ENCODE data around the gene EXPH5. TPM values are rescaled to one million over a fixed set of nuclear protein-coding genes. Genes with fewer than 3 reads are reported as not detected.
"Not testable (repeated sequence)": the region's sequence is repeated elsewhere in the genome, so short reads cannot be mapped to it uniquely, and the experiment has no call there.

EXPH5 gene
- total RNA-seq, 2 experiments from 2014 or later, result 1.4 to 1.8 TPM

DNA sequence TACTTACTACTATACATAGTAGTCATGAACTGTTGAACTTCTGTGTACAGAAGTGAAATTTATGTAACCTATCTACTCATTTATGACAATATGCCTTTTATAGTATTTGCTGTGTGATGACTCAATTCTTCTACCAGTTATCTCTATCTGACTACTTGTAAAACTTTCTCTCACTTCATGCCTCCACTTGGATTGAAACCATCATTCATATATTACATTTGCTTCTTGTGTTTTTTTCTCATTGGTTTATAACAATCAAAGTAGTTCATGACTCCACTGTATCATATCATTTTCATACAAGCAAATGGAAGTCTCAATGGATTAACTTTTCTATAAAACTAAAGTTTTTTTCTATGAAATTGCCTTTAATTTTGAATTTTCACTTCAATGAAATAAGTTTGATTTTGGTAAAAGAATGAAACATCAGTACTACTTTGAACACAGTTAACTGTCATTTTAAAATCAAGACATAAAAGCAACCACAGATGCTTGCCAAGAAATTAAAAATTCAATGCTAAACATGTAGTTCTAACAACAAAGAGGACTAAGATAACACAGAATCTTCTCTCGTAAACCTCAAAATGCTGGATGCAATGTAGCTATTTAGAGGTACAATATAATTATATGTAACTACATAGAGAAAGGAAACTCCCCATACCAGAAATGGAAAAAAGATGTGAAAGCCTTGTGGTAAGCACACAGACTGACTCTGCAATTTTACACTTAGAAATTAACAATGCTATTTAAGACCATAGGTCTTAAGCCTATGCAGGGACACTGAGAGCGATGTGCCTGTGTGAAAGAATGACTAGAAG, 27.6 kb upstream of the EXPH5 start:
- Mint-ChIP-seq H3K4me1 (ENCODE audit: low read depth) (peaks cover 21% of the 10 kb centered on the region), H3K9me3 (no peaks in the 10 kb centered on the region), H3K27me3 (peaks cover 20% of the 10 kb centered on the region), H3K4me3 (no peak overlapping the region), H3K36me3 (no peaks in the 10 kb centered on the region), H3K27ac (no peak overlapping the region)
- POLR2A ChIA-PET, result no interaction called here
- CTCF ChIA-PET, result interaction anchor here (1.7 kb wide), 1 partner anchor 504 kb away, joined by 5 read pairs; no protein-coding TSS in a partner anchor
- intact Hi-C loops (cut with micrococcal nuclease), result loop anchor here (1.0 to 10.0 kb wide), 8 partner anchors 106 to 421 kb away; partner anchors contain the start of genes C11orf65, NPAT and POGLUT3
- DNase-seq, result no peak

DNA sequence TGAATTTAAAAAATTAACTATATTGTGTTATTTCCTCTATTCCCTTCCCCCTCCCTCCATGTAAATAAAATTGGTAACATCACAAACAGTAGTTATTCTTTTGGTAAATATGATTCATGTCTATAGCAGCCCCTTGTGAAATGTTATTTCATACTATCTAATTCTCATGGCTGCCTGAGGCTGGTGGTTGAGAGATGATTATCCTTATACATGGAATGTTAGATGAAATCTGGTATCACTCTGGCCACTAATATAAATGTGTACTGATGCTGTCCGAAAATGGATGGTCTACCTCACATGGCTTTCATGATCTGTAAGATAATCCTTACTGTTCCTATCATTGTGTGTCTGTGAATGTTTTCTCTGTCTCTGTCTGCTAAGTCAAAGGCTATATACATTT, 25.0 kb upstream of the EXPH5 start:
- H3K9me3 Mint-ChIP-seq, result no peaks in the 10 kb centered on the region
- ChIA-PET CTCF (no interaction called here), POLR2A (no interaction called here)
- no peak overlapping the region for H3K27ac Mint-ChIP-seq
- H3K4me1 Mint-ChIP-seq (ENCODE audit: low read depth), result peaks cover 11% of the 10 kb centered on the region
- no peak for DNase-seq
- H3K27me3 Mint-ChIP-seq, result peaks cover 19% of the 10 kb centered on the region
- H3K4me3 Mint-ChIP-seq, result no peak overlapping the region
- no peaks in the 10 kb centered on the region for H3K36me3 Mint-ChIP-seq
- intact Hi-C loops (cut with micrococcal nuclease), result no loop called here

DNA sequence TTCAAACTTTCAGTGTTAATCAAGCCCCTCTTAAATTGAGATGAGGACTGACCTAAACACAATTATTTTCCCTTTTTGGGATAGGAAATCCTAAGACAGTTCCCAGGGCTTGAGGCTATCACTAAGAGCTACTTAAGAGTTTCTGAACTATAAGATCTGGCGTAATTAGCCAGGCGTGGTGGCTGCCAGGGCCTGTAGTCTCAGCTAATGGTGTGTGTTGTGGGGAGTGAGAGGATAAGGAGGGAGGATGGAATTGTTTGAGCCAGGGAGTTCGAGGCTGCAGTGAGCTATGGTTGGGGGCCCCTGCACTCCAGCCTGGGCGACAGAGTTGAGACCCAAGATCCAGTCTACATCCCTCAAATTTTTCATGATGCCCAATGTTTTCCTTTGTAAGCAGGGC, 23.5 kb upstream of the EXPH5 start:
- peaks cover 11% of the 10 kb centered on the region for H3K4me1 Mint-ChIP-seq (ENCODE audit: low read depth)
- no peak overlapping the region for H3K4me3 Mint-ChIP-seq
- POLR2A ChIA-PET, result no interaction called here
- H3K27me3 Mint-ChIP-seq, result peaks cover 17% of the 10 kb centered on the region
- CTCF ChIA-PET, result no interaction called here
- no peak for DNase-seq
- H3K36me3 Mint-ChIP-seq, result no peaks in the 10 kb centered on the region
- H3K9me3 Mint-ChIP-seq, result no peaks in the 10 kb centered on the region
- intact Hi-C loops (cut with micrococcal nuclease), result no loop called here
- H3K27ac Mint-ChIP-seq, result no peak overlapping the region

DNA sequence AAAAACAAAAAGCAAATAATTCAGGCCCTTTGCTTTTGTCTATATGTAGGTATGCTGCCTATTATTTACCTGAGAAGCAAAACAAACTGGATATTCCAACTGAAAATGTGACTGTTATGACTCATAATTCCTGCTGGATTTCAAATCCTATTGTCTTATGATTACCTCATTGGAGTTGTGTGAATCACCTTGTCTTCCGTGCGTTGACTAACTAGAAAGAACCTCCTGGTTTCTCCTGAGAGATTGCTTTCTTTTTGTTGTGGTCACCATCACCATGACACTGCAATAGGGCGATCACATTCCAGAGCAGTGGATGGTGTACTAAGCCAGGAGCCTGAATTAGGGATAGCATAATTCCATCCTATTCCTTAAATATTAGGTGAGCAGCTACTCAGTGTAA, 23.0 kb upstream of the EXPH5 start:
- H3K27me3 Mint-ChIP-seq, result peaks cover 17% of the 10 kb centered on the region
- no peaks in the 10 kb centered on the region for H3K9me3 Mint-ChIP-seq
- peaks cover 9% of the 10 kb centered on the region for H3K4me1 Mint-ChIP-seq (ENCODE audit: low read depth)
- ChIA-PET CTCF (no interaction called here), POLR2A (no interaction called here)
- intact Hi-C loops (cut with micrococcal nuclease), result no loop called here
- DNase-seq, result no peak
- no peaks in the 10 kb centered on the region for H3K36me3 Mint-ChIP-seq
- no peak overlapping the region for H3K4me3 Mint-ChIP-seq
- H3K27ac Mint-ChIP-seq, result no peak overlapping the region

DNA sequence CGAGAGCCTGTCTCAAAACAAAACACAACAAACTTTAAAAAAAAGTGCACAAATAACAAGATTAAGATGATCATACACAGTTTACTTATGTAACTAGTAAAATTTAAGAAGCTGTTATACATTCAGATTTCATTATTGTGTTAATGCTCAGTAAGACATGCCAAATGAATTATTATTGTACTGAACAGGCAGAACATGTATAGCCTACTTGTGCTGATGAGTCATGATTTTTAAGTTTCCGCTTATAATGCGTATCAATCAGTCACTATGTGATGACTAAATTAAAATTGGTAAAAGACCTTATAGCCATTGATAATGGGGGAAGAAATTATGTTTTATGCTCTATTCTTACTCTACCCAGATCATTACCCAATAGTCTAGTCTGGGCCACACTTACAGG, 20.5 kb upstream of the EXPH5 start:
- peaks cover 12% of the 10 kb centered on the region for H3K27me3 Mint-ChIP-seq
- H3K4me3 Mint-ChIP-seq, result no peak overlapping the region
- no peaks in the 10 kb centered on the region for H3K36me3 Mint-ChIP-seq
- H3K4me1 Mint-ChIP-seq (ENCODE audit: low read depth), result no peaks in the 10 kb centered on the region
- ChIA-PET CTCF (no interaction called here), POLR2A (no interaction called here)
- no peak overlapping the region for H3K27ac Mint-ChIP-seq
- intact Hi-C loops (cut with micrococcal nuclease), result no loop called here
- no peaks in the 10 kb centered on the region for H3K9me3 Mint-ChIP-seq
- DNase-seq, result no peak

DNA sequence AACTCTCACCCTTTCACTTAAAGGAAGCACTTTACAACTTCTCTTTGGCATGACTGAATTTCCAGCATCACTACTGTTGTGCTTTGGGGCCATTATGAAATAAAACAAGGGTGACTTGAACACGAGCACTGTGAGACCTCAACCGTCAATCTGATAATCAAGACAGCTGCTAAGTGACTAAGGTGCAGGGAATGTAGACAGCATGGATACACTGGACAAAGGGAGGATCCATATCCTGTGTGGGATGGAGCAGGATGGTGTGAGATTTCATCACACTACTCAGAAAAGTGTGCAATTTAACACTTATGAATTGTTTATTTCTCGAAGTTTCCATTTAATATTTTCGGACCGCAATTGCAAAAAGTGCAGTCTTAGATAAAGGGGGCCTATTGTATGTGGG, 16.1 kb upstream of the EXPH5 start:
- Mint-ChIP-seq H3K27me3 (peaks cover 5% of the 10 kb centered on the region), H3K9me3 (no peaks in the 10 kb centered on the region), H3K36me3 (no peaks in the 10 kb centered on the region), H3K4me1 (ENCODE audit: low read depth) (no peaks in the 10 kb centered on the region), H3K27ac (no peak overlapping the region), H3K4me3 (no peak overlapping the region)
- ChIA-PET POLR2A (no interaction called here), CTCF (no interaction called here)
- DNase-seq, result no peak
- intact Hi-C loops (cut with micrococcal nuclease), result no loop called here

DNA sequence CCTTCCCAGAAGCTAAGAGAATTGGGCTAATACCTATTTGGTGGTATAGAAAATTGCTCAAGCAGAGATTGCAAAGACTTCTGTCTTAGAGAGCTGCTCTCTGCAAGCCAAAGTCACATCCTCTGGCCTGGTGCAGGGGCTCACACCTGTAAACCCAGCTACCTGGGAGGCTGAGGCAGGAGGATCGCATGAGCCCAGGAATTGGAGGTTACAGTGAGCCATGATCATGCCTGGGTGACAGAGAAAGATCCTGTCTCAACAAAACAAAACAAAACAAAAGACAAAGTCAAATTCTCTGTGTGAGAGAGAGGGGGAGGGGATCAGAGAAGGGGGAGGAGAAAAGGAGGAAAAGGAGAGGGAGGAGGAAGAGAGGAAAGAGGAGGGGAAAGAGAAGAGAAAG, 15.0 kb upstream of the EXPH5 start:
- POLR2A ChIA-PET, result no interaction called here

DNA sequence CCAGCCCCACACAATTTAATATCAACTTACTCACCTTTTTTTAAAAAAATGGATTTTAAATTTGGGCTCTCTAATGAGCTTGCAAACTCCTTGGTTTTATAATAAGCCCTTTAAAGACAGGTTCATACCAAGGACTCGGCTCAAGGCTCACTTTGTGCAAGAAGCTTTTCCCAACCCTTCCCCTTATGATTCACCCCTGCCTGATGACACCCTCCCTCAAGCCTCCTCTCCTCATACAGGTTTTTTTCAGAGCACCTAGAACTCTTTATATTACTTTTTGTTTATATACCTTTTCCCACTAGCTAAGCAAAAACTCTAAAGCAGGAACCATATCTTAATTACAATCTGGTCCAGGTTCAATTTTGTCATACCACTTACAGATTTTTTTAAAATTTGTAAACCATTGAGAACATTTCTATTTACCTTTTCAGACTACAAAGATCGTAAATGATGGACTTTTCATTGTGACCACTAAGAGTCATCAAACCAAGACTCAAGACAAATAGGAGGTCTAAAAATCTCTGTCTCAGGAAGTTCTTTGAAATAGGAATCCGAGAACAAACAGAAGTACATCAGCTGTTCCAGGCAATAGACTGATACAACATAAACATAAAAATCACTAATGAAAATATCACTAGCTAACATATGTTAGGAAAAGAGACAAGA, 13.1 kb upstream of the EXPH5 start:
- Mint-ChIP-seq H3K4me1 (ENCODE audit: low read depth) (no peaks in the 10 kb centered on the region), H3K27me3 (peaks cover 2% of the 10 kb centered on the region), H3K4me3 (no peak overlapping the region), H3K9me3 (no peaks in the 10 kb centered on the region), H3K36me3 (no peaks in the 10 kb centered on the region), H3K27ac (no peak overlapping the region)
- CTCF ChIA-PET, result no interaction called here
- no peak for DNase-seq
- intact Hi-C loops (cut with micrococcal nuclease), result no loop called here
- POLR2A ChIA-PET, result no interaction called here

More for the DNA sequence above, 15.0 kb upstream of the EXPH5 start:
- Mint-ChIP-seq H3K36me3 (no peaks in the 10 kb centered on the region), H3K4me3 (no peak overlapping the region), H3K4me1 (ENCODE audit: low read depth) (no peaks in the 10 kb centered on the region), H3K27me3 (peaks cover 2% of the 10 kb centered on the region), H3K27ac (no peak overlapping the region), H3K9me3 (no peaks in the 10 kb centered on the region)
- CTCF ChIA-PET, result no interaction called here
- intact Hi-C loops (cut with micrococcal nuclease), result no loop called here
- DNase-seq, result no peak

DNA sequence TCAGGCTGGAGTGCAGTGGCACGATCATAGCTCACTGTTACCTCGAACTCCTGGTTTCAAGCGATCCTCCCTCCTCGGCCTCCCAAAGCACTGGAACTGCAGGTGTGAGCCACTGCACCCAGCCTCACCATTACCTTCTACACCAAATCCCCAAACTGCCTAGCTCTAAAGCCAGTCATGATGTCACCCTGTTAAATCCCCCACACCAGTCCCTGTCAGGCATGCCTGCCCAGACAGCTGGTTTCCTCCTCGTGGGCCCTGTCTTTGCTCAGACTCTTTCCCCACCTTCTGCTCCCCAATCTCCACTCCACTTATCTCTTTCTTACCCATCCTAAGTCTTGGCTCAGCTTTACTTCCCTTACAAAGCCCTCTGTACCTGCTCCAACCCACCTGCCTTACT, 12.5 kb upstream of the EXPH5 start:
- intact Hi-C loops (cut with micrococcal nuclease), result no loop called here
- Mint-ChIP-seq H3K27me3 (peaks cover 2% of the 10 kb centered on the region), H3K4me3 (no peak overlapping the region), H3K27ac (no peak overlapping the region), H3K4me1 (ENCODE audit: low read depth) (no peaks in the 10 kb centered on the region), H3K9me3 (no peaks in the 10 kb centered on the region), H3K36me3 (no peaks in the 10 kb centered on the region)
- DNase-seq, result no peak
- ChIA-PET POLR2A (no interaction called here), CTCF (no interaction called here)

DNA sequence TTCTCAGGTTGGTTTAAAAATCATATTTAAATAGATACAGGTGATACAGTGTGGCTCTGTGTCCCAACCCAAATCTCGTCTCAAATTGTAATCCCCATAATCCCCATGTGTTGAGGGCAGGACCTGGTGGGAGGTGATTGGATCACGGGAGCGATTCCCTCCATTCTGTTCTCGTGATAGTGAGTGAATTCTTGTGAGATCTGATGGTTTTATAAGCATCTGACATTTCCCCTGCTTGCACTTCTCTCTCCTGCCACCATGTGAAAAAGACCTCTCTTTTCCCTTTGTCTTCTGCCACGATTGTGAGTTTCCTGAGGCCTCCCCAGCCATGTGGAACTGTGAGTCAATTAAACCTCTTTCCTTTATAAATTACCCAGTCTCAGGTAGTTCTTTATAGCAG, 9.2 kb upstream of the EXPH5 start:
- H3K36me3 Mint-ChIP-seq; DNase-seq; H3K9me3 Mint-ChIP-seq; H3K4me1 Mint-ChIP-seq (ENCODE audit: low read depth); H3K4me3 Mint-ChIP-seq; H3K27me3 Mint-ChIP-seq; intact Hi-C loops (cut with micrococcal nuclease); POLR2A ChIA-PET; H3K27ac Mint-ChIP-seq: not testable (repeated sequence)
- CTCF ChIA-PET, result interaction anchor here (0.6 to 0.7 kb wide), 2 partner anchors 67 to 709 kb away, joined by 3 read pairs; no protein-coding TSS in a partner anchor

DNA sequence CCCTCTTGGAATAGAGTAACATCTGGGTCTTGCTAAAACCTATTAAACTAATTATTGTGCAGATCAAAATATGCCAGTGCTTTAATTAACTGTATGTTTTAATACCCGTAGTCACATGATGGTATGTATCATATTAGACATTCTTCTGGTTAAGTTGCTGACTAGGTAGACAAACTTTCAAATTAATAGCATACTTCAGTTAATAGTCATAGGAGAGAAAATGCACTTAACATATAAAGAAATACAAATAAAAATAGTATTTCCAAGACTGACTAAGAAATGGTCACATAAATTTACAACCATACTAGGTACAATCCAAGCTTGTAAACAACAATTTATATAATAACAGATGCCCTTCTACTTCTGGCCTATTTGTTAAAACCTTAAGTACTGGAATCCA, 7.6 kb upstream of the EXPH5 start:
- peaks cover 2% of the 10 kb centered on the region for H3K27me3 Mint-ChIP-seq
- ChIA-PET CTCF (interaction anchor here (0.8 kb wide), 1 partner anchor 31 kb away, joined by 4 read pairs; no protein-coding TSS in a partner anchor), POLR2A (no interaction called here)
- intact Hi-C loops (cut with micrococcal nuclease), result no loop called here
- DNase-seq, result no peak
- H3K4me3 Mint-ChIP-seq, result no peak overlapping the region
- no peak overlapping the region for H3K27ac Mint-ChIP-seq
- H3K4me1 Mint-ChIP-seq (ENCODE audit: low read depth), result no peaks in the 10 kb centered on the region
- no peaks in the 10 kb centered on the region for H3K9me3 Mint-ChIP-seq
- no peaks in the 10 kb centered on the region for H3K36me3 Mint-ChIP-seq

DNA sequence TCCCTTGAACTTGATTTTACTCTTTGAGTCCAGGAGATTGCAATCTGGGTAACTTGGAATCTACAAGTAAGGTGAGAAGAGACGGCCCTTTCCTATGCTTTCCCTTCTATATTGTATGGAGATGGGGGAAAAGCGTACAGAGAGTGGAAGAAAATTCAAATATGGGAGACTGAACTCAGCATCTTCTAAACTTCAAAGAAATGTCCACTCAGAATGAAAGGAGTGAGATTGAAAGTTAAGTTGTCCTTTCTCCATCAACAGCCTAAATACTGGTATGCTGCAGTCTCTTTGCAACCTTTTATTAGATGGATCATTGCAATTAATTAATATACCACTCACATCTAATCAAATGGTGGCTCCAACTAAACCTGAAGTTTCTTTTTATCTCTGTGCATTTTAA, 6.4 kb upstream of the EXPH5 start:
- H3K36me3 Mint-ChIP-seq, result no peaks in the 10 kb centered on the region
- intact Hi-C loops (cut with micrococcal nuclease), result no loop called here
- no peak overlapping the region for H3K27ac Mint-ChIP-seq
- H3K27me3 Mint-ChIP-seq, result peaks cover 2% of the 10 kb centered on the region
- ChIA-PET CTCF (no interaction called here), POLR2A (no interaction called here)
- H3K4me1 Mint-ChIP-seq (ENCODE audit: low read depth), result no peaks in the 10 kb centered on the region
- H3K4me3 Mint-ChIP-seq, result no peak overlapping the region
- no peaks in the 10 kb centered on the region for H3K9me3 Mint-ChIP-seq
- no peak for DNase-seq
